GM21737 (cell line): ENCODE measurements around the gene RHOXF2.
"Not testable (repeated sequence)": the region's sequence is repeated elsewhere in the genome, so short reads cannot be mapped to it uniquely, and the experiment has no call there.

Source experiments
- ATAC-seq: cut with Tn5 transposase; IDR thresholded peaks from one replicate; pipeline ENCODE4 v1.9.1; 2021; ENCODE audit warnings: mild to moderate bottlenecking, moderate library complexity; ENCODE audit not compliant: unreplicated experiment

The RHOXF2 gene

GRCh38 chrX:120158313-120158712 is at the start of gene RHOXF2:
RHOXF2 (plus strand) TSS chrX:120158613; CDS start chrX:120158751, 138 bp downstream.
- not testable (repeated sequence) for ATAC-seq

GRCh38 chrX:120109378-120109777 is 49.0 kb upstream of the RHOXF2 start:
- ATAC-seq, result no peak

GRCh38 chrX:120111611-120112010 is 46.8 kb upstream of the RHOXF2 start:
- ATAC-seq, result no peak

- no peak for ATAC-seq
These were observed 42.9 kb upstream of the RHOXF2 start, which contains the start of gene RHOXF1 for GRCh38 chrX:120115438-120115963. RHOXF1 (minus strand) TSS chrX:120115913; CDS start chrX:120115862, 51 bp downstream.

GRCh38 chrX:120120223-120120622 is 38.2 kb upstream of the RHOXF2 start:
- ATAC-seq, result no peak

GRCh38 chrX:120125444-120125843 is 33.0 kb upstream of the RHOXF2 start:
- no peak for ATAC-seq

- ATAC-seq, result not testable (repeated sequence)
These were observed 30.0 kb upstream of the RHOXF2 start for GRCh38 chrX:120128306-120128846.

- ATAC-seq, result no peak
These were observed 22.3 kb upstream of the RHOXF2 start for GRCh38 chrX:120136128-120136527.

GRCh38 chrX:120136840-120137239 is 21.6 kb upstream of the RHOXF2 start:
- no peak for ATAC-seq

- no peak for ATAC-seq
These were observed 21.0 kb upstream of the RHOXF2 start for GRCh38 chrX:120137439-120137838.

GRCh38 chrX:120140293-120140981 is 18.0 kb upstream of the RHOXF2 start:
- ATAC-seq, result no peak

GRCh38 chrX:120144178-120144844 is 14.1 kb upstream of the RHOXF2 start:
- ATAC-seq, result no peak

- no peak for ATAC-seq
These were observed 13.0 kb upstream of the RHOXF2 start for GRCh38 chrX:120145295-120145925.

GRCh38 chrX:120146323-120146722 is 12.1 kb upstream of the RHOXF2 start:
- not testable (repeated sequence) for ATAC-seq

- no peak for ATAC-seq
These were observed 10.9 kb upstream of the RHOXF2 start for GRCh38 chrX:120147537-120147936.

GRCh38 chrX:120150109-120150744 is 8.2 kb upstream of the RHOXF2 start:
- not testable (repeated sequence) for ATAC-seq

- ATAC-seq, result not testable (repeated sequence)
These were observed 673 bp downstream of the RHOXF2 start for GRCh38 chrX:120159086-120159485.

GRCh38 chrX:120193254-120193653 is 34.8 kb downstream of the RHOXF2 start:
- ATAC-seq, result not testable (repeated sequence)

- peak; percentile 62 for ATAC-seq
These were observed 35.3 kb downstream of the RHOXF2 start for GRCh38 chrX:120193720-120194119.

GRCh38 chrX:120195786-120196185 is 37.4 kb downstream of the RHOXF2 start:
- not testable (repeated sequence) for ATAC-seq
